ENCODE data around the gene ABHD14A. TPM values are rescaled to one million over a fixed set of nuclear protein-coding genes. Genes with fewer than 3 reads are reported as not detected.

ABHD14A gene
- total and polyA plus RNA-seq, 2 of the 13 experiments (the other 11 are each of a cell fraction or from before 2014, with no cell fraction given), result 29.5 to 46.9 TPM

DNA sequence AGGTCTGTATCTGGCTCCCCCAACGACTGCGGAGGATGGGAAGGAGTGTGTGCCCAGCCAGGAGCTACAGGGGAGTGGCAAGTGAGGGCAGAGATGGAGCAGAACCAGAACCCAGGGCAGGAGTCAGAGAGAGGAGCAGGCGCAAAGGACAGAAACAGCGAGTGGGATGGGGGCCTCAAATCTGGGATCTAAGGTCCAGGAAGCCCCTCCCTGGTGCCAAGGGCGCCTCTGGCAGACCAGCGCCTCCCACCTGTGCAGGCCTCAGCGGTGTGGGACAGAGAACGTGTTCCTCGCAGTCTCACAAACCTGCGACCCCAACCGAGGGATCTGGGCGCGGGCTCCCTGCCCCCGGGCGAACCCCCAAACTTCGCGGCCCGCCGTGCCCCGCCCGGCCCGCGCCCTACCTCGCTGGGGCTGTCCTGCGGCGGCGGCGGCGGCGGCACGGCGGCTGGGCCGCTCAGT is 7.9 kb upstream of the ABHD14A start (continued):
- TF ChIP-seq, protein P1, sequence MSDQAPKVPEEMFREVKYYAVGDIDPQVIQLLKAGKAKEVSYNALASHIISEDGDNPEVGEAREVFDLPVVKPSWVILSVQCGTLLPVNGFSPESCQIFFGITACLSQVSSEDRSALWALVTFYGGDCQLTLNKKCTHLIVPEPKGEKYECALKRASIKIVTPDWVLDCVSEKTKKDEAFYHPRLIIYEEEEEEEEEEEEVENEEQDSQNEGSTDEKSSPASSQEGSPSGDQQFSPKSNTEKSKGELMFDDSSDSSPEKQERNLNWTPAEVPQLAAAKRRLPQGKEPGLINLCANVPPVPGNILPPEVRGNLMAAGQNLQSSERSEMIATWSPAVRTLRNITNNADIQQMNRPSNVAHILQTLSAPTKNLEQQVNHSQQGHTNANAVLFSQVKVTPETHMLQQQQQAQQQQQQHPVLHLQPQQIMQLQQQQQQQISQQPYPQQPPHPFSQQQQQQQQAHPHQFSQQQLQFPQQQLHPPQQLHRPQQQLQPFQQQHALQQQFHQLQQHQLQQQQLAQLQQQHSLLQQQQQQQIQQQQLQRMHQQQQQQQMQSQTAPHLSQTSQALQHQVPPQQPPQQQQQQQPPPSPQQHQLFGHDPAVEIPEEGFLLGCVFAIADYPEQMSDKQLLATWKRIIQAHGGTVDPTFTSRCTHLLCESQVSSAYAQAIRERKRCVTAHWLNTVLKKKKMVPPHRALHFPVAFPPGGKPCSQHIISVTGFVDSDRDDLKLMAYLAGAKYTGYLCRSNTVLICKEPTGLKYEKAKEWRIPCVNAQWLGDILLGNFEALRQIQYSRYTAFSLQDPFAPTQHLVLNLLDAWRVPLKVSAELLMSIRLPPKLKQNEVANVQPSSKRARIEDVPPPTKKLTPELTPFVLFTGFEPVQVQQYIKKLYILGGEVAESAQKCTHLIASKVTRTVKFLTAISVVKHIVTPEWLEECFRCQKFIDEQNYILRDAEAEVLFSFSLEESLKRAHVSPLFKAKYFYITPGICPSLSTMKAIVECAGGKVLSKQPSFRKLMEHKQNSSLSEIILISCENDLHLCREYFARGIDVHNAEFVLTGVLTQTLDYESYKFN (CRISPR knock-in tag; conservative IDR thresholded peaks at IDR 0.05), result no peak
- no peak for TF ChIP-seq ZNF235 (CRISPR knock-in tag; IDR thresholded peaks at IDR 0.05; ENCODE audit: borderline replicate concordance)
- TF ChIP-seq PCBP1 (IDR thresholded peaks at IDR 0.05; ENCODE audit: borderline replicate concordance, low read depth, low read length), result 0 out of 2 replicates have a peak, but pooled peaks have one; percentile 11
- no peak for TF ChIP-seq ASH2L (IDR thresholded peaks at IDR 0.05; ENCODE audit: insufficient read length, low read depth, low read length)
- no peak for TF ChIP-seq MYNN (CRISPR knock-in tag; IDR thresholded peaks at IDR 0.05; ENCODE audit: low read depth)
- peak; percentile 41 for TF ChIP-seq ZFY (CRISPR knock-in tag; IDR thresholded peaks at IDR 0.05)
- 0 out of 2 replicates have a peak, but pooled peaks have one; percentile 29 for TF ChIP-seq ZIK1 (CRISPR knock-in tag; IDR thresholded peaks at IDR 0.05; ENCODE audit: borderline replicate concordance, low read depth)
- TF ChIP-seq ZNF530 (CRISPR knock-in tag; IDR thresholded peaks at IDR 0.05; ENCODE audit: low read depth), result no peak
- TF ChIP-seq ZFP36 (IDR thresholded peaks at IDR 0.05; ENCODE audit: borderline replicate concordance, low read depth, low read length, partially characterized antibody), result no peak
- no peak for TF ChIP-seq HDAC2 (CRISPR knock-in tag; IDR thresholded peaks at IDR 0.05)
- no peak for TF ChIP-seq ZNF34 (CRISPR knock-in tag; IDR thresholded peaks at IDR 0.05; ENCODE audit: borderline replicate concordance)
- TF ChIP-seq, protein P2, sequence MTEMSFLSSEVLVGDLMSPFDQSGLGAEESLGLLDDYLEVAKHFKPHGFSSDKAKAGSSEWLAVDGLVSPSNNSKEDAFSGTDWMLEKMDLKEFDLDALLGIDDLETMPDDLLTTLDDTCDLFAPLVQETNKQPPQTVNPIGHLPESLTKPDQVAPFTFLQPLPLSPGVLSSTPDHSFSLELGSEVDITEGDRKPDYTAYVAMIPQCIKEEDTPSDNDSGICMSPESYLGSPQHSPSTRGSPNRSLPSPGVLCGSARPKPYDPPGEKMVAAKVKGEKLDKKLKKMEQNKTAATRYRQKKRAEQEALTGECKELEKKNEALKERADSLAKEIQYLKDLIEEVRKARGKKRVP (CRISPR knock-in tag; IDR thresholded peaks at IDR 0.05), result no peak
- TF ChIP-seq, protein P3, sequence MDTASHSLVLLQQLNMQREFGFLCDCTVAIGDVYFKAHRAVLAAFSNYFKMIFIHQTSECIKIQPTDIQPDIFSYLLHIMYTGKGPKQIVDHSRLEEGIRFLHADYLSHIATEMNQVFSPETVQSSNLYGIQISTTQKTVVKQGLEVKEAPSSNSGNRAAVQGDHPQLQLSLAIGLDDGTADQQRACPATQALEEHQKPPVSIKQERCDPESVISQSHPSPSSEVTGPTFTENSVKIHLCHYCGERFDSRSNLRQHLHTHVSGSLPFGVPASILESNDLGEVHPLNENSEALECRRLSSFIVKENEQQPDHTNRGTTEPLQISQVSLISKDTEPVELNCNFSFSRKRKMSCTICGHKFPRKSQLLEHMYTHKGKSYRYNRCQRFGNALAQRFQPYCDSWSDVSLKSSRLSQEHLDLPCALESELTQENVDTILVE (CRISPR knock-in tag; IDR thresholded peaks at IDR 0.05), result peak; percentile 8; the same call in 1 of the 2 replicates
- TF ChIP-seq NR3C1 (CRISPR knock-in tag; IDR thresholded peaks at IDR 0.05), result no peak
- TF ChIP-seq JUND (CRISPR knock-in tag; IDR thresholded peaks at IDR 0.05), result no peak
- no peak for TF ChIP-seq ETV6 (CRISPR knock-in tag; conservative IDR thresholded peaks at IDR 0.05)
- no peak for TF ChIP-seq SSRP1 (CRISPR knock-in tag; IDR thresholded peaks at IDR 0.05)
- no peak for TF ChIP-seq ZNF484 (CRISPR knock-in tag; IDR thresholded peaks at IDR 0.05; ENCODE audit: borderline replicate concordance, low read depth)
- peak; percentile 19; the same call in 1 of the 2 replicates for TF ChIP-seq TGIF2 (CRISPR knock-in tag; IDR thresholded peaks at IDR 0.05)
- no peak for TF ChIP-seq ETV5 (CRISPR knock-in tag; IDR thresholded peaks at IDR 0.05; ENCODE audit: borderline replicate concordance)
- TF ChIP-seq FOXK2 (IDR thresholded peaks at IDR 0.05), result no peak
- TF ChIP-seq TOE1 (CRISPR knock-in tag; IDR thresholded peaks at IDR 0.05), result no peak
- no peak for TF ChIP-seq ATRX (CRISPR knock-in tag; IDR thresholded peaks at IDR 0.05; ENCODE audit: borderline replicate concordance)
- no peak for TF ChIP-seq CHD2 (IDR thresholded peaks at IDR 0.05; ENCODE audit: low read depth, low read length)

Data from HepG2 (cell line).